ENCODE results near the gene BAG3.

The BAG3 gene

DNA sequence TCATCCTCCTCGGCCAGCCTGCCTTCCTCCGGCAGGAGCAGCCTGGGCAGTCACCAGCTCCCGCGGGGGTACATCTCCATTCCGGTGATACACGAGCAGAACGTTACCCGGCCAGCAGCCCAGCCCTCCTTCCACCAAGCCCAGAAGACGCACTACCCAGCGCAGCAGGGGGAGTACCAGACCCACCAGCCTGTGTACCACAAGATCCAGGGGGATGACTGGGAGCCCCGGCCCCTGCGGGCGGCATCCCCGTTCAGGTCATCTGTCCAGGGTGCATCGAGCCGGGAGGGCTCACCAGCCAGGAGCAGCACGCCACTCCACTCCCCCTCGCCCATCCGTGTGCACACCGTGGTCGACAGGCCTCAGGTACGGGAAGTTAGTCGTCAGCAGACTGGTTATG is 21.1 kb downstream of the BAG3 start:
- no peak for DNase-seq (ENCODE audit: low read depth)
- H3K4me3 ChIP-seq (ENCODE audit: low read depth, low read length): no peak overlapping the region
- TF ChIP-seq, protein P1, sequence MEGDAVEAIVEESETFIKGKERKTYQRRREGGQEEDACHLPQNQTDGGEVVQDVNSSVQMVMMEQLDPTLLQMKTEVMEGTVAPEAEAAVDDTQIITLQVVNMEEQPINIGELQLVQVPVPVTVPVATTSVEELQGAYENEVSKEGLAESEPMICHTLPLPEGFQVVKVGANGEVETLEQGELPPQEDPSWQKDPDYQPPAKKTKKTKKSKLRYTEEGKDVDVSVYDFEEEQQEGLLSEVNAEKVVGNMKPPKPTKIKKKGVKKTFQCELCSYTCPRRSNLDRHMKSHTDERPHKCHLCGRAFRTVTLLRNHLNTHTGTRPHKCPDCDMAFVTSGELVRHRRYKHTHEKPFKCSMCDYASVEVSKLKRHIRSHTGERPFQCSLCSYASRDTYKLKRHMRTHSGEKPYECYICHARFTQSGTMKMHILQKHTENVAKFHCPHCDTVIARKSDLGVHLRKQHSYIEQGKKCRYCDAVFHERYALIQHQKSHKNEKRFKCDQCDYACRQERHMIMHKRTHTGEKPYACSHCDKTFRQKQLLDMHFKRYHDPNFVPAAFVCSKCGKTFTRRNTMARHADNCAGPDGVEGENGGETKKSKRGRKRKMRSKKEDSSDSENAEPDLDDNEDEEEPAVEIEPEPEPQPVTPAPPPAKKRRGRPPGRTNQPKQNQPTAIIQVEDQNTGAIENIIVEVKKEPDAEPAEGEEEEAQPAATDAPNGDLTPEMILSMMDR (IDR thresholded peaks at IDR 0.05; ENCODE audit: low read depth, low read length, missing control alignments): no peak

DNA sequence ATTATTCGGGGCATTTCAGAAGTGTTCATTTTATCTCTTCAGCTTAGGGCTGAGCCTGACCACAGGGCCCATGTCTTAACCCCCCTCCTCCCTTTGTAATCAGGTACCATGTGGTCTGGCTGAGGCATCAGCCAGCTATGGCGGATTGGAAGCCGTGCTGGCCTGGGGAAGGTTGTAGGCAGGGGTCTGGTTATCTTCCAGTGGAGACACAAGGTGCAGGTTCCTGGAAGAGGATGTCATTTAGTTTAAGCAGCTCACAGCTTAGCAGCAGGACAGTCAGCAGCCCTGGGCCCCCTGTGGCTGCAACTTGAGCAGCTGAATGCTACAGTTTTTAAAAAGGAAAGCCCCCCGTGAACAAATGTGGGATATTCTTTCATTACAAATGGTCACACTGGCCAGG is 22.1 kb downstream of the BAG3 start:
- no peak for DNase-seq (ENCODE audit: low read depth)
- TF ChIP-seq, protein P1 (IDR thresholded peaks at IDR 0.05; ENCODE audit: low read depth, low read length, missing control alignments): no peak

DNA sequence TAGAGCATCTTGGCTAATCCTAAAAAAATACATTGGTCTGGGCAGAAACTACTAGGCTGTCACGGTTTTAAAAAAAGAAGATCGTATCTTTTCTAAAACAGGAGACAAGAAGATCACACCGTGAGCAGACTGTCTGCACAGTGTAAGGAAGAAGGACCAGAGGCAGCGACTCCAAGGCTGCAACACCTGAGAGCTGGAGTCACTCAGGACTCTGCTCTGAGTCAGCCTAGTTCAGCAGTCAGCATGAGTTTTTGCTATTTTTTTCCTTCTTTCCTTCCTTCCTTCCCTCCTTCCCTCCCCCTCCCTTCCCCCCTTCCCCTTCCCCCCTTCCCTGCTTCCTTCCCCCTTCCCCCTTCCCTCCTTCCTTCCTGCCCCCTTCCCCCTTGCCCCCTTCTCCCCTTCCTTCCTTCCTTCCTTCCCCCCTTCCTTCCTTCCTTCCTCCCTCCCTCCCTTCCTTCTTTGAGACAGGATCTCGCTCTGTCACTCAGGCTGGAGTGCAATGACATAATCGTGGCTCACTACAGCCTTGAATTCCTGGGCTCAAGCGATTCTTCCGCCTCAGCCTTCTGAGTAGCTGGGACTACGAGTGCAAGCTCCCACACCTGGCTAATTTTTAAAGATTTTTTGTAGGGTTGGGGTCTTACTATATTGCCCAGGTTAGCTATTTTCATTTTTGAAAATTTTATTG is 24.4 kb downstream of the BAG3 start:
- H3K4me3 ChIP-seq (ENCODE audit: low read depth, low read length): no peak overlapping the region
- TF ChIP-seq, protein P1 (IDR thresholded peaks at IDR 0.05; ENCODE audit: low read depth, low read length, missing control alignments): no peak
- DNase-seq (ENCODE audit: low read depth): no peak

More for the DNA sequence above, 22.1 kb downstream of the BAG3 start:
- no peak overlapping the region for H3K4me3 ChIP-seq (ENCODE audit: low read depth, low read length)

DNA sequence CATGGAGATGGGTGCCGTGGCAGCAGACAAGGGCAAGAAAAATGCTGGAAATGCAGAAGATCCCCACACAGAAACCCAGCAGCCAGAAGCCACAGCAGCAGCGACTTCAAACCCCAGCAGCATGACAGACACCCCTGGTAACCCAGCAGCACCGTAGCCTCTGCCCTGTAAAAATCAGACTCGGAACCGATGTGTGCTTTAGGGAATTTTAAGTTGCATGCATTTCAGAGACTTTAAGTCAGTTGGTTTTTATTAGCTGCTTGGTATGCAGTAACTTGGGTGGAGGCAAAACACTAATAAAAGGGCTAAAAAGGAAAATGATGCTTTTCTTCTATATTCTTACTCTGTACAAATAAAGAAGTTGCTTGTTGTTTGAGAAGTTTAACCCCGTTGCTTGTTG is 25.9 kb downstream of the BAG3 start:
- no peak for DNase-seq (ENCODE audit: low read depth)
- TF ChIP-seq, protein P1 (IDR thresholded peaks at IDR 0.05; ENCODE audit: low read depth, low read length, missing control alignments): no peak
- H3K4me3 ChIP-seq (ENCODE audit: low read depth, low read length): no peak overlapping the region

DNA sequence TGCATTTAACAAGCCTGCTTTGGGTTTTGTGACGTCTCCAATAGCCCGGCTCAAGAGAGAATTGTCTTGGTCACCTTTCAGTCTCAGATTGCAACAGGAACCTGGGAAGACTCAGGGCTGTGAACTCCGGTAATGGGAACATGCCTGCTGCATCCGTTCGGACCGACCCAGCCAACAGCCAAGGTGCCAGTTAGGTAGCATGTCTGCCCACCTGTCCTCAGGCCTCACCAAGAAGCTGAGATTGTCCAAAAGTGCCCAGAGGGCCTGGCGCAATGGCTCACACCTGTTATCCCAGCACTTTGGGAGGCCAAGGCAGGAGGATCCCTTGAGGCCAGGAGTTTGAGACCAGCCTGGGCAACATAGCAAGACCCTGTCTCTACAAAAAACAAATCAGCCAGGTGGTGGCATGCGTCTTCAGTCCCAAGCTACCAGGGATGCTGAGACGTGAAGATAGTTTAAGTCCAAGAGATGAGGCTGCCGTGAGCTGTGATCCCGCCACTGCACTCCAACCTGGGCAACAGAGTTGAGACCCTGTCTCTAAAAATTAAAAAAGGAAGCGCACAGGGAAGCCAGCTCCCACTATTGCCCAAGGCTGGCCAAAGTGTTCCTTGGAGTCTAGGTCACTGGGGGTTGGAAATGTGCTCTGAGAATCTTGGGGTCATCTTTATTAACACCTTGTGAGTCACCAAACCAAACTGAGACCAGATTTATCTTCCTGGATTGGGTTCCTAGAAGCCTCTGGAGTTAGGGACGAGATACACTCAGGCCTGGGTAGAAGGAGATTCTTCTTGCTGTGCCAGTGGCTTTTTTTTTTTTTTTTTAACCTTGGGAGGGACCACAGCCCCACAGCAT is 26.9 kb downstream of the BAG3 start:
- H3K4me3 ChIP-seq (ENCODE audit: low read depth, low read length): no peak overlapping the region
- TF ChIP-seq, protein P1 (IDR thresholded peaks at IDR 0.05; ENCODE audit: low read depth, low read length, missing control alignments): no peak
- DNase-seq (ENCODE audit: low read depth): no peak

DNA sequence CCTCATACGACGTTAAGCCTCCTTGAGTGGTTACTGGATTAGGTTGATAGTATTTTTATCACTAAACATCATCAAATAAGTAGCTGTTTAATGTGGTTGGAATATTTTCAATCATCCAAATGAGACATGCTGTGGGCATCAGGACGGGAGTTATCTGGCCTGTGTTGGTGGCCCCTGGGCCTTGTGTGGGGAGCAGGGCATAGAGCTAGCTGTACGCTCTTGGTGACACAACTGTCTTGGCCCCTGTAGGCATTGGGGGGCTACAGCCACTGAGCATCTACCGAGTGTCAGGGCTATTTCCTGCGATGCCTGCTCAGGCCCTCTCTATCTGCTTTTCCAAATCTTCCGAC is 28.3 kb downstream of the BAG3 start:
- TF ChIP-seq, protein P1 (IDR thresholded peaks at IDR 0.05; ENCODE audit: low read depth, low read length, missing control alignments): no peak
- no peak for DNase-seq (ENCODE audit: low read depth)
- H3K4me3 ChIP-seq (ENCODE audit: low read depth, low read length): no peak overlapping the region

Data from GM12864 (cell line).